GM12873 (cell line): ENCODE measurements around the gene SEC23B.

Source experiments
- CTCF ChIP-seq: IDR thresholded peaks from 2 replicates; pipeline ENCODE4 v1.5.1; 2012; ENCODE audit warnings: low read depth, mild to moderate bottlenecking, moderate library complexity, low read length, control low read depth; ENCODE audit not compliant: insufficient read depth; ENCODE audit errors: missing control alignments

SEC23B gene

GRCh38 chr20:18527836-18528235 lies 20.1 kb downstream of the SEC23B start:
- TF ChIP-seq CTCF: no peak

GRCh38 chr20:18529041-18529440 lies 21.3 kb downstream of the SEC23B start:
- no peak for TF ChIP-seq CTCF

DNA sequence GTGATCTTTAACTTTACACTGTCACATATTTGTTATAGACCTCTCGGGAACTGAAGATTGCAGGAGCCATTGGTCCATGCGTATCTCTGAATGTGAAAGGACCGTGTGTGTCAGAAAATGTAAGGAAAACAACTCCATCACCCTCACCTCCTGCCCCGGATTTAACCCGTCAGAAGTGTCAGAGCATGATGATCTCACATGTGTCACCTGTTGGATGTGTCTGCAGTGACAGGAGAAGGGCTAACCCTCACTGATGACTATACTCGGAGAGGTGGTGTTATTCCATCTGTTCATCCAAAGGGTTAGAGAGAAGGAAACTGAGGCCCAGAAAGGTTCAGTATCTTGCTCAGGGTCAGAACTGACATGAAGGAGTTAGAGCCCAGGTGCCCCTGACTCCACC lies 24.9 kb downstream of the SEC23B start:
- no peak for TF ChIP-seq CTCF

DNA sequence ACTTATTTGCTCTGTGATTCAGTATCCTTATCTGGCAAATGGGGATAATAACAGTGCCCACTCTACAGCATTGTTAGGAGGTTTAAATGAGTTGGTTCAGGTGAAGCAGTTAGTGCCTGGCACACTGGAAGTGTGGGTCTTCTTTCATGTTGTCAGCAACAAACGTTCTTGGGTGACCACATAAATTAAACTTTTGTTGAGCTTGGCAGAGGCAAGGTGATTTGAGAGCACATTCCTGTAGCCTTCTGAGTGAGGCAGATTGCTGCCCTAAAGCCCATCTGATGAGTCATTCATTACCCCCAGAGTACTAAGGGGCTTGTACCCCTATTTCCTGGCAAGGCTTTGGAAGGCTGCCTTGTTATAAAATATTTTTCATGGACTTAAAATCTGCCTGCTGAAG lies 25.8 kb downstream of the SEC23B start:
- TF ChIP-seq CTCF: no peak

DNA sequence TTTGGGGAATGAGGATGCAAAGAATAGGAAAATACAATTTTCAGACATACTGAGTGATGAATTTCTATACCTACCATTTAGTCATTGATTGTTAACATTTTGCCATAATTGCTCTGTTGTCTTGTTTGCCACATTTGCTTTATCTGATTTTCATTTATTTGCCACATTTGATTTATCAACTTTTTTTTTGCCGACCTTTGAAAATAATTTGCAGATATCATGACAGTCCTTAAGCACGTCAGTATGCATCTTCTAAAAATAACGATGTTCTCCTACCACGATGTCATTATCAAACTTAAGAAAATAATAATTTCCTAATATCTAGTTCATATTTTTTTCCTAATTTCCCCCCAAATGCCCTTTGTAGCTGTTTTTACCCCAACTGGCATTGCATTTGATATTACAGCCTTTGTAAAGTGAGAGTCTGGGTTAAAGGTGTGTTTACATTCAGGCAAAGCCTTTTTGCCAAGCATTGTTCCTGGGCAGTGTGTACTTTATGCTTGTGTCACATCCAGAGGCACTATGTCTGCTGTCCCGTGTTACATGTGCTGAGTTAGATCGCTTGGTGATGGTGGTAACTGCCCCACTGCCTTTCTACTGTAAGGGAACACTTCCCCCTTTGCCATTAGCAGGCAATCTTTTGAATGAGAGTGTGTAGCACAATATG lies 26.4 kb downstream of the SEC23B start:
- TF ChIP-seq CTCF: no peak

DNA sequence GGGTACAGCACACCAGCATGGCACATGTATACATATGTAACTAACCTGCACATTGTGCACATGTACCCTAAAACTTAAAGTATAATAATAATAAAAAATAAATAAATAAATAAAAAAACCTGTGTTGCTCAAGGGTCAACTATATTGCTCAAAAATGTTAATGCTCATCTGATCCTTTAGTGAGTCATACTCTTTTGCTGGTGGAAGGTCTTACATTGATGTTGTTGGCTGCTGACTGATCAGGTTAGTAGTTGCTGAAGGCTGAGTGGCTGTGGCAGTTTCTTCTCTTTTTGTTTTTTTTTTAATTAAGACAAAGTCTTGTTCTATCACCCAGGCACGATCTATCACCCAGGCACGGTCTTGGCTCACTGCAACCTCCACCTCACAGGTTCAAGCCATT lies 29.9 kb downstream of the SEC23B start:
- TF ChIP-seq CTCF: no peak

GRCh38 chr20:18541741-18542140 lies 34.0 kb downstream of the SEC23B start:
- no peak for TF ChIP-seq CTCF
